Thoracic aorta (tissue), 2 donors: ENCODE measurements around the gene BOLA3. TPM values are rescaled to one million over a fixed set of nuclear protein-coding genes. Genes with fewer than 3 reads are reported as not detected.

ENCODE experiments used
- ATAC-seq: fragments of 150-250 bp; one replicate; pipeline ENCODE4 v1.8.0; 2017; ENCODE audit warnings: low read depth; ENCODE audit not compliant: insufficient number of reproducible peaks, low FRiP score
- DNase-seq: peaks from one replicate; pipeline ENCODE4 v3.0.0-alpha.2; 2020; ENCODE audit warnings: low spot score
- H3K27ac ChIP-seq, 2 donors: fragments of 200-600 bp; sonication (generic); 1 replicate in 1 of 2; 2 replicates in 1 of 2; pipeline ENCODE4 v1.5.1; 2016; ENCODE audit warnings: mild to moderate bottlenecking in 2 of 2, moderate library complexity in 2 of 2
- H3K27me3 ChIP-seq: fragments of 200-600 bp; sonication (generic); replicated peaks from 2 replicates; pipeline ENCODE4 v1.6.0; 2016; ENCODE audit warnings: mild to moderate bottlenecking; ENCODE audit not compliant: insufficient read depth
- H3K36me3 ChIP-seq: fragments of 200-600 bp; sonication (generic); one replicate; pipeline ENCODE4 v1.5.1; 2016
- H3K4me1 ChIP-seq, 2 donors: fragments of 200-600 bp; sonication (generic); 1 replicate in 1 of 2; 2 replicates in 1 of 2; pipeline versions ENCODE4 v1.5.1 to v1.6.0; 2016; ENCODE audit warnings: low read depth in 2 of 2, mild to moderate bottlenecking in 1 of 2; ENCODE audit not compliant: control insufficient read depth in 1 of 2
- H3K4me3 ChIP-seq: fragments of 200-600 bp; sonication (generic); 2 replicates; pipeline ENCODE4 v1.5.1; 2016; ENCODE audit warnings: mild to moderate bottlenecking
- H3K9me3 ChIP-seq: fragments of 200-600 bp; sonication (generic); 2 replicates; pipeline ENCODE4 v1.5.1; 2016
- total RNA-seq, 2 donors: library from RNA; depleted of rRNA; stranded (reverse); fragments of >200 nt; gene quantifications; one replicate each; pipeline versions ENCODE4 v1.1.0 to v1.2.3, GENCODE V29; 2016
- TF ChIP-seq, protein P1 (sequence below): fragments of 200-600 bp; sonication (generic); IDR thresholded peaks from one replicate; pipeline ENCODE4 v1.5.1; 2019; ENCODE audit warnings: antibody characterized with exemption

BOLA3 gene
- total RNA-seq, 2 donors from 2014 or later = 17.2 to 21.1 TPM

GRCh38 chr2:74149247-74149525, 1.5 kb upstream of the BOLA3 start:
- no peak for ATAC-seq
- no peak overlapping the region for H3K27ac ChIP-seq
- no peaks in the 10 kb centered on the region for H3K27me3 ChIP-seq
- H3K4me3 ChIP-seq = no peak overlapping the region
- H3K36me3 ChIP-seq = peaks cover 3% of the 10 kb centered on the region
- H3K4me1 ChIP-seq = peaks cover 17 to 32% of the 10 kb centered on the region in 2 donors
- no peaks in the 10 kb centered on the region for H3K9me3 ChIP-seq
- TF ChIP-seq, protein P1, sequence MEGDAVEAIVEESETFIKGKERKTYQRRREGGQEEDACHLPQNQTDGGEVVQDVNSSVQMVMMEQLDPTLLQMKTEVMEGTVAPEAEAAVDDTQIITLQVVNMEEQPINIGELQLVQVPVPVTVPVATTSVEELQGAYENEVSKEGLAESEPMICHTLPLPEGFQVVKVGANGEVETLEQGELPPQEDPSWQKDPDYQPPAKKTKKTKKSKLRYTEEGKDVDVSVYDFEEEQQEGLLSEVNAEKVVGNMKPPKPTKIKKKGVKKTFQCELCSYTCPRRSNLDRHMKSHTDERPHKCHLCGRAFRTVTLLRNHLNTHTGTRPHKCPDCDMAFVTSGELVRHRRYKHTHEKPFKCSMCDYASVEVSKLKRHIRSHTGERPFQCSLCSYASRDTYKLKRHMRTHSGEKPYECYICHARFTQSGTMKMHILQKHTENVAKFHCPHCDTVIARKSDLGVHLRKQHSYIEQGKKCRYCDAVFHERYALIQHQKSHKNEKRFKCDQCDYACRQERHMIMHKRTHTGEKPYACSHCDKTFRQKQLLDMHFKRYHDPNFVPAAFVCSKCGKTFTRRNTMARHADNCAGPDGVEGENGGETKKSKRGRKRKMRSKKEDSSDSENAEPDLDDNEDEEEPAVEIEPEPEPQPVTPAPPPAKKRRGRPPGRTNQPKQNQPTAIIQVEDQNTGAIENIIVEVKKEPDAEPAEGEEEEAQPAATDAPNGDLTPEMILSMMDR = no peak
- no peak for DNase-seq

- ATAC-seq = no peak
- Histone ChIP-seq H3K4me3 (peak overlapping the region; percentile 97), H3K4me1 (peaks cover 17 to 32% of the 10 kb centered on the region in 2 donors)
Observed at GRCh38 chr2:74148457-74149246, 940 bp upstream of the BOLA3 start.

DNA sequence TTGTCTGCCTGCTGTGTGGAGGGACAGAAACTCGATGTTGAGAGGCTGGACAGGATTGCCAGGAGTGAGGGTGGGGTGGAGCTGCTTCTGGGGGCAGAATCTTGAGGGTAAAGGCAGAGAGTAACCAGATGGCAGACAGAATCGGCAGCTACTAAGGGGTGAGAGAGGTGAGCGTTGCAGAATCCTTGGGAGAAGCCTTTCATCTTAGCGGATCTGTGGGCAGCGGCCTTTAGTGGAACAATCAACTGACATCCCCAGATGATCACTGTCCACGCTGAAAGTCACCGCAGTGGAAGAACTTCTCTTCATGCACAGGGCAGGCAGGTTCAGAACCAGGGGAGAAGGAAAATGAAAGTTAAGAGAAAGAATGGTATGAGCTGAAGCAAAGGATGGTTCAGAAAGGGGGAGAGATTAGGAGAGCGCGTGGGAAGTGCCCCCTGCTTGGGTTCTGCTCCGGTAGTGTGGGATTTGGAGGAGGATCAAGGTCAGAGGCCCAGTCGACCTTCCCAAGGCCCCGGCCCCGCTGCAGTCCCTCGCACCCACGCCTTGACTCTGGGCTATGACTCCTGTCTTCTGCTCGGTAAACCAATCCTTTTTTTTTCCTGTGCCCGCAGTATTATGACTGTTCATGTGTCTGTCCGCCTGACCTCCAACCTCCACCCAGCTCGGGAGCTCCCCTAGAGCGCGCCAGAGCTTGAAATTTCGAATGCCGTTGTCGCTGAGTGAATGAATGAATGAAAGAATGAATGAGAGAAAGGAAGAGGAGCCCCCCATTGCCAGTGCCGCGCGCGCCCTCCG, 584 bp downstream of the BOLA3 start:
- peaks cover 17 to 32% of the 10 kb centered on the region in 2 donors for H3K4me1 ChIP-seq
- no peaks in the 10 kb centered on the region for H3K9me3 ChIP-seq
- ATAC-seq (no peak), DNase-seq (no peak)
- H3K4me3 ChIP-seq = peak overlapping the region; percentile 97
- H3K36me3 ChIP-seq = no peaks in the 10 kb centered on the region
- no peaks in the 10 kb centered on the region for H3K27me3 ChIP-seq
- peak overlapping the region; percentile 28 to 81 for H3K27ac ChIP-seq
- TF ChIP-seq, protein P1 = no peak

More at GRCh38 chr2:74148457-74149246, 940 bp upstream of the BOLA3 start:
- H3K9me3 ChIP-seq = no peaks in the 10 kb centered on the region
- peaks cover 2% of the 10 kb centered on the region for H3K36me3 ChIP-seq
- peak overlapping the region; percentile 43 to 81 for H3K27ac ChIP-seq
- DNase-seq = no peak
- TF ChIP-seq, protein P1 = no peak
- H3K27me3 ChIP-seq = no peaks in the 10 kb centered on the region

- TF ChIP-seq, protein P1 = no peak
- no peak for ATAC-seq
- no peak overlapping the region for H3K27ac ChIP-seq
- H3K9me3 ChIP-seq = no peaks in the 10 kb centered on the region
- no peaks in the 10 kb centered on the region for H3K36me3 ChIP-seq
- DNase-seq = no peak
- H3K4me3 ChIP-seq = no peak overlapping the region
- no peaks in the 10 kb centered on the region for H3K27me3 ChIP-seq
- H3K4me1 ChIP-seq = peaks cover 11 to 18% of the 10 kb centered on the region in 2 donors
Observed at GRCh38 chr2:74142340-74142739, 5.4 kb downstream of the BOLA3 start.

DNA sequence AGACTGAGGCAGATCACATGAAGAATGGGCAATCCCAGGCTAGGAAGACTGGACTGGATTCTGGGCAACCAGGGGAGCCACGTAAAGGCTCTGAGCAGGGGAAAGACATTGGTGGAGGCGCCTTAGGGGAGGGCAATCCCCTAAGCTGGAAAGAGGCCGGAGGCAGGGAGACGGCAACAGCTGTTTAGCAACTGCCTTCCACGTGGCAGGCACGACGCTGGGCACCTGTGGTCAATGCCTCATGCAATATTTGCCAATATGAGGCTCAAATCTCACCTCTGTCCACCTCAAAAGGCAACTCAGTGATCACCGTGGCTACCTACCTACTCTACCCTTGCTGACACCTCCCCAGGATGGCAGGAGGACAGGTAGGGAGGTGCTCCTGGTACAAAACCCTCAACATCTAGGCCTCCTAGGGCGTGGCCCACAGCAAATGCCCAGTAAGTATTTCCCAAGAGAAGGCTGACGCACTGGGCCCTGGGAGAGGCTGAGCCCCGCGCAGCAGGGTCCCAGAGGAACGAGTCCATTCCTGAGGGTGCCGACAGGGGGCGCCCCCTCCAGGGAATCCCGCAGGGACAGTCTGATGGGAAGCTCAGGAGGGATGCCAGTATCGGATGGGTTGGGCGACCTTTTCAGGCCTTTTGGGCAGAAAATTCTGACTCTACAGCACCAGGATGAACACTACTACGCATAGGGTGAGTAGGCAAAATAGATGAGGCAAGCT, 8.9 kb downstream of the BOLA3 start:
- no peak for ATAC-seq
- H3K4me3 ChIP-seq = no peak overlapping the region
- no peaks in the 10 kb centered on the region for H3K9me3 ChIP-seq
- DNase-seq = no peak
- no peaks in the 10 kb centered on the region for H3K27me3 ChIP-seq
- no peak overlapping the region for H3K27ac ChIP-seq
- TF ChIP-seq, protein P1 = no peak
- no peaks in the 10 kb centered on the region for H3K4me1 ChIP-seq
- H3K36me3 ChIP-seq = peaks cover 5% of the 10 kb centered on the region
